Uterus (tissue), 4 donors: ENCODE data around the gene PTPN12. TPM values are rescaled to one million over a fixed set of nuclear protein-coding genes. Genes with fewer than 3 reads are reported as not detected.

Source experiments
- DNase-seq, 2 donors: peaks; one replicate each; pipeline ENCODE4 v3.0.0-alpha.2; 2019 to 2020
- H3K27ac ChIP-seq, 2 donors: fragments of 200-600 bp; sonication (generic); 1 replicate in 1 of 2; 2 replicates in 1 of 2; pipeline ENCODE4 v1.5.1; 2016 to 2018
- H3K27me3 ChIP-seq, 2 donors: fragments of 200-600 bp; sonication (generic); one replicate each; pipeline ENCODE4 v1.5.1; 2018 to 2019; ENCODE audit warnings: control low read depth in 1 of 2
- H3K36me3 ChIP-seq, 2 donors: fragments of 200-600 bp; sonication (generic); one replicate each; pipeline ENCODE4 v1.5.1; 2019; ENCODE audit warnings: control low read depth in 1 of 2
- H3K4me1 ChIP-seq, 2 donors: fragments of 200-600 bp; sonication (generic); one replicate each; pipeline ENCODE4 v1.5.1; 2018 to 2019; ENCODE audit warnings: control low read depth in 1 of 2
- H3K4me3 ChIP-seq, 2 donors: fragments of 200-600 bp; sonication (generic); 1 replicate in 1 of 2; 2 replicates in 1 of 2; pipeline ENCODE4 v1.5.1; 2018 to 2019; ENCODE audit warnings: mild to moderate bottlenecking in 1 of 2
- H3K9me3 ChIP-seq, 2 donors: fragments of 200-600 bp; sonication (generic); one replicate each; pipeline ENCODE4 v1.5.1; 2019; ENCODE audit warnings: control low read depth in 1 of 2
- CTCF ChIP-seq, 4 experiments: fragments of 200-600 bp in 2 of 4; fragments of 450-650 bp in 2 of 4; sonication (generic) in 2 of 4; IDR thresholded peaks; one replicate each; pipeline ENCODE4 v1.5.1; 2016 to 2019; ENCODE audit warnings: antibody characterized with exemption in 4 of 4, mild to moderate bottlenecking in 2 of 4, moderate library complexity in 1 of 4
- POLR2A ChIP-seq, 2 donors: fragments of 450-650 bp; IDR thresholded peaks; one replicate each; pipeline ENCODE4 v1.6.1; 2016; ENCODE audit warnings: antibody characterized with exemption in 2 of 2, mild to moderate bottlenecking in 1 of 2, moderate library complexity in 1 of 2
- intact Hi-C: fragments of 100-400 bp; cut with DNase I; formaldehyde crosslinking; loops from one replicate; pipeline ENCODE4 v1.15.1; 2023; ENCODE audit warnings: low total_unique reads
- total RNA-seq, 4 donors: library from RNA; depleted of rRNA in 3 of 4; stranded (reverse); fragments of >200 nt in 3 of 4; gene quantifications; one replicate each; pipeline versions ENCODE4 v1.1.0 to v1.2.4, GENCODE V29; 2014 to 2023
- donor health status: DM: yes; HTN: yes; CAD: no.

The PTPN12 gene
- total RNA-seq, 4 donors from 2014 or later: 52.0 to 123 (median 96.5) TPM

- H3K27me3 ChIP-seq: no peaks in the 10 kb centered on the region
- TF ChIP-seq POLR2A (IDR thresholded peaks at IDR 0.05): no peak
- intact Hi-C loops: no loop called here
- no peaks in the 10 kb centered on the region for H3K36me3 ChIP-seq
- no peaks in the 10 kb centered on the region for H3K4me1 ChIP-seq
- no peak for DNase-seq
- H3K4me3 ChIP-seq: no peak overlapping the region
- no peaks in the 10 kb centered on the region for H3K9me3 ChIP-seq
- H3K27ac ChIP-seq: no peak overlapping the region
Measured at GRCh38 chr7:77576856-77577255, 39.8 kb downstream of the PTPN12 start.

DNA sequence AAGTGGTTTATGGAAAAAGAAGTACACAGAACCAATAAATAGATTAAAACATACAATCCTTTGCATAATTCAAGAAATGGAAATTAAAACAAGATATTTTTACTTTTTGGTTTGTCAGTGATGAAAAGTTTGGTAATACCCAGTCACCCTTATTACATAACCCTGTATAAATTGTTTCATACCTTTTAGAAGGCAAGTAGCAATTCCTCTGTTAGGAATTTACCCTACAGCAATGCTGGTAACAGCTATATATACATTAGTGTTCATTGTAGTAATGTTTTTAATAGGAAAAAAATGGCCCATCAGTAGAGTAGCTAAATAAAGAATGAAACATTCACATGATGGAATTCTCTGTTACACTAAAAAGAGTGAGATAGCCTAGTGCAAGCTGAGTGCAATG, 42.7 kb downstream of the PTPN12 start:
- H3K27me3 ChIP-seq: no peaks in the 10 kb centered on the region
- no peak overlapping the region for H3K27ac ChIP-seq
- intact Hi-C loops: no loop called here
- no peak overlapping the region for H3K4me3 ChIP-seq
- DNase-seq: no peak
- H3K4me1 ChIP-seq: no peaks in the 10 kb centered on the region
- no peaks in the 10 kb centered on the region for H3K36me3 ChIP-seq
- TF ChIP-seq POLR2A (IDR thresholded peaks at IDR 0.05) (no peak), CTCF (IDR thresholded peaks at IDR 0.05) (no peak)
- no peaks in the 10 kb centered on the region for H3K9me3 ChIP-seq

GRCh38 chr7:77580762-77581350, 43.8 kb downstream of the PTPN12 start:
- DNase-seq: no peak
- TF ChIP-seq POLR2A (IDR thresholded peaks at IDR 0.05) (no peak), CTCF (IDR thresholded peaks at IDR 0.05) (no peak)
- intact Hi-C loops: no loop called here
- Histone ChIP-seq H3K4me1 (no peaks in the 10 kb centered on the region), H3K27ac (no peak overlapping the region), H3K4me3 (no peak overlapping the region), H3K36me3 (no peaks in the 10 kb centered on the region), H3K27me3 (no peaks in the 10 kb centered on the region), H3K9me3 (no peaks in the 10 kb centered on the region)

DNA sequence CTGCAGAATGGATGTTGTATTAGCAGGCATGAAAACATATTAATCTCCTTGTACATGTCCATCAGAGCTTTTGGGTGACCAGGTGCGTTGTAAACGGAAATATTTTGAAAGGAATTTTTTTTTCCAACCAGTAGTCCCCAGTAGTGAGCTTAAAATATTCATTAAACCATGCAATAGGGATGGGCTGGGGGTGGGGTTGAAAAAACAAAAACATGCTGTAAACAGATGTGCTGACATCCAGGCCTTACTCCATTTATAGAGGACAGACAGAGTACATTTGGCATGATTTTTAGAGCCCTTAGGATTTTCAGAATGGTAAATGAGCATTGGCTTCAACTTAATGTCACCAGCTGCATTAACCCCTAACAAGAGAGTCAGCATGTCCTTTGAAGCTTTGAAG, 50.2 kb downstream of the PTPN12 start:
- intact Hi-C loops: no loop called here
- TF ChIP-seq CTCF (IDR thresholded peaks at IDR 0.05) (no peak), POLR2A (IDR thresholded peaks at IDR 0.05) (no peak)
- H3K4me1 ChIP-seq: no peaks in the 10 kb centered on the region
- H3K9me3 ChIP-seq: no peaks in the 10 kb centered on the region
- H3K27me3 ChIP-seq: no peaks in the 10 kb centered on the region
- no peak for DNase-seq
- no peak overlapping the region for H3K4me3 ChIP-seq
- H3K27ac ChIP-seq: no peak overlapping the region
- H3K36me3 ChIP-seq: no peaks in the 10 kb centered on the region

DNA sequence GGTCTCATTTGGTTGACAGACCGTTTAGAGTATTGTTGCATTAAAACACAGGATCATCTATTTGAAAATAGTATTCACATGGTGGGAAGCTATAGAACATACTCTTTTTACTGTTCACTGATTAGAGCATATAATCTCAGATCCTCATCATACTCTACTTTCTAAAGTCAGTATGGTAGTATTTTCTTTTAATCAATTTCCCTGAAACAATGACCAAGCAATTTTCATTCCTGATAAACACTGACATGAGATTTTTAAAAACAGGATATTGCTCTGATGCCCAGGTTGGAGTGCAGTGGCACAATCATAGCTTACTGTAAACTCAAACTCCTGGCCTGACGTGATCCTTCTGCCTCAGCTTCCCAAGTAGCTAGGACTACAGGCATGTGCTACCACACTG, 63.9 kb downstream of the PTPN12 start:
- H3K4me1 ChIP-seq: no peaks in the 10 kb centered on the region
- no peak overlapping the region for H3K4me3 ChIP-seq
- no peak for DNase-seq
- no peaks in the 10 kb centered on the region for H3K9me3 ChIP-seq
- H3K27me3 ChIP-seq: no peaks in the 10 kb centered on the region
- intact Hi-C loops: no loop called here
- no peak overlapping the region for H3K27ac ChIP-seq
- no peak for TF ChIP-seq CTCF (IDR thresholded peaks at IDR 0.05)
- TF ChIP-seq POLR2A (IDR thresholded peaks at IDR 0.05): no peak
- H3K36me3 ChIP-seq: no peaks in the 10 kb centered on the region

- no peaks in the 10 kb centered on the region for H3K4me1 ChIP-seq
- H3K9me3 ChIP-seq: no peaks in the 10 kb centered on the region
- TF ChIP-seq POLR2A (IDR thresholded peaks at IDR 0.05) (no peak), CTCF (IDR thresholded peaks at IDR 0.05) (no peak)
- no peak overlapping the region for H3K27ac ChIP-seq
- H3K27me3 ChIP-seq: no peaks in the 10 kb centered on the region
- intact Hi-C loops: no loop called here
- no peak for DNase-seq
- H3K36me3 ChIP-seq: no peaks in the 10 kb centered on the region
- no peak overlapping the region for H3K4me3 ChIP-seq
Measured at GRCh38 chr7:77606562-77606961, 69.5 kb downstream of the PTPN12 start.
